ENCODE measurements around the gene ATG13. TPM values are rescaled to one million over a fixed set of nuclear protein-coding genes. Genes with fewer than 3 reads are reported as not detected.

ATG13 gene
- total RNA-seq, 4 donors from 2014 or later, result 68.8 to 94.3 (median 90.2) TPM

DNA sequence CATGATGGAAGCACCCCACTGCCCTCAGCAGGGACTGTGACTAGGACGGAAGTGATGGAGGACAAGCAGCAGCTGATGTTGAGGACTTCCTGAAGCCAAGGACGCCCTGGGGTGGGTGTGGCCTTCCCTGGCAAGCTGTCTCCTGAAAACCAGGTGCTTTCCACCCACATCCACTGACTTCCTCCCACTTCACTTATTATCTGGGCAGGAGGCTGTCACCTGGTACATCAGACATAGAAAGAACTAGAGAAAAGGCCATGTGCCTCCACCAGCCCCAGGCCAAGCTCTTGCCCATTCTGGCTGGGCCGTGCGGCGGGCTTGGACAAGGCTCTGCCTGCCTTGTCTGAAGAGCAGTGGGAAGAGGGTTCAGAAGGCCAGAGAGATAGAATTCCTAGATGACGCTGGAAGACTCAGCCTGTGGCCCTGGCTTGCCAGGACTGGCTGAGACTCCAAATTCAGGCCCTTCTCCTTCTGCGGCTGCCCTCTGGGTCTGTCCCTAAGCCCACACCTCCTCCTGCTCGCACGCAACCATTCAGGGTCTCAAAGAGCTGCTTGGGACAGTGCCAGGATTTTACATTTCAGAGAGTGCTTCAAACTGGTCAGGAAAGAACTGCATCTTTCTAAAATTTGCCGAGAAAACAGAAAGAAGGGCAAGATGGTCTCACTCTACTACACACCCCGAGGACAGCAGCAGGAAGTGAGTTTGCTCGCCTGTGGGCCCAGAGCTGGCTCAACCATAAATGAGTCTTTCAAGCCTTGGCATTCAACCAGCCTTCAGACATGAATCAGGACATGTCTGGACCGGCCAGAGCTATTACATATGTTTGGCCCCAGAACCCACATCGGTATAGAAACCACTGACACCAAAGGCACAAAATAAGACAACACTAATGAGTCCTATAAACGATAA, 69.8 kb downstream of the ATG13 start:
- H3K9me3 ChIP-seq, result no peaks in the 10 kb centered on the region
- peak overlapping the region; percentile 74 for H3K27ac ChIP-seq
- WGBS, result 45% methylated on average over 13 of the region's 15 CpGs
- no peak overlapping the region for H3K4me3 ChIP-seq
- H3K36me3 ChIP-seq, result peaks cover 47% of the 10 kb centered on the region
- peaks cover 16% of the 10 kb centered on the region for H3K4me1 ChIP-seq
- TF ChIP-seq, protein P1, sequence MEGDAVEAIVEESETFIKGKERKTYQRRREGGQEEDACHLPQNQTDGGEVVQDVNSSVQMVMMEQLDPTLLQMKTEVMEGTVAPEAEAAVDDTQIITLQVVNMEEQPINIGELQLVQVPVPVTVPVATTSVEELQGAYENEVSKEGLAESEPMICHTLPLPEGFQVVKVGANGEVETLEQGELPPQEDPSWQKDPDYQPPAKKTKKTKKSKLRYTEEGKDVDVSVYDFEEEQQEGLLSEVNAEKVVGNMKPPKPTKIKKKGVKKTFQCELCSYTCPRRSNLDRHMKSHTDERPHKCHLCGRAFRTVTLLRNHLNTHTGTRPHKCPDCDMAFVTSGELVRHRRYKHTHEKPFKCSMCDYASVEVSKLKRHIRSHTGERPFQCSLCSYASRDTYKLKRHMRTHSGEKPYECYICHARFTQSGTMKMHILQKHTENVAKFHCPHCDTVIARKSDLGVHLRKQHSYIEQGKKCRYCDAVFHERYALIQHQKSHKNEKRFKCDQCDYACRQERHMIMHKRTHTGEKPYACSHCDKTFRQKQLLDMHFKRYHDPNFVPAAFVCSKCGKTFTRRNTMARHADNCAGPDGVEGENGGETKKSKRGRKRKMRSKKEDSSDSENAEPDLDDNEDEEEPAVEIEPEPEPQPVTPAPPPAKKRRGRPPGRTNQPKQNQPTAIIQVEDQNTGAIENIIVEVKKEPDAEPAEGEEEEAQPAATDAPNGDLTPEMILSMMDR (IDR thresholded peaks at IDR 0.05), result no peak
- no peak for TF ChIP-seq POLR2AphosphoS5 (IDR thresholded peaks at IDR 0.05)
- TF ChIP-seq POLR2A (IDR thresholded peaks at IDR 0.05), result no peak
- no peak for TF ChIP-seq EP300 (IDR thresholded peaks at IDR 0.05)
- H3K27me3 ChIP-seq, result no peaks in the 10 kb centered on the region
- DNase-seq (ENCODE audit: low spot score in 2 of 2), result no peak

DNA sequence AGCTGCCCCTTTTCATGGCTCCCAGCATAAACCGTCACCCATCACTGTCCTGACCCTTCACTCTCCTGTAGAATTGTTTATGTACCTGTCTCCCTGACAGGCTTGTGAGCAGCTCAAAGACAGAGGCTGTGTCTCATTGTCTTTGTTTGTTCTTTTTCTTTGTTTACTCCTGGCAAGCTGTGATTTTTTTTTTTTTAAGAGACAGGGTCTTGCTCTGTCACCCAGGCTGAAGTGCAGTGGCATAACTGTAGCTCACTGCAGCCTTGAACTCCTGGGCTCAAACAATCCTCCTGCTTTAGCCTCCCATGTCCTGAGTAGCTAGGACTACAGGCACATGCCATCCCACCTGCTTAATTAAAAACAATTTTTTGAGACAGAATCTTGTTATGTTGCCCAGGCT, 73.3 kb downstream of the ATG13 start:
- H3K4me1 ChIP-seq, result peaks cover 35% of the 10 kb centered on the region
- WGBS, result 92% methylated on average over 1 of the region's 1 CpG

DNA sequence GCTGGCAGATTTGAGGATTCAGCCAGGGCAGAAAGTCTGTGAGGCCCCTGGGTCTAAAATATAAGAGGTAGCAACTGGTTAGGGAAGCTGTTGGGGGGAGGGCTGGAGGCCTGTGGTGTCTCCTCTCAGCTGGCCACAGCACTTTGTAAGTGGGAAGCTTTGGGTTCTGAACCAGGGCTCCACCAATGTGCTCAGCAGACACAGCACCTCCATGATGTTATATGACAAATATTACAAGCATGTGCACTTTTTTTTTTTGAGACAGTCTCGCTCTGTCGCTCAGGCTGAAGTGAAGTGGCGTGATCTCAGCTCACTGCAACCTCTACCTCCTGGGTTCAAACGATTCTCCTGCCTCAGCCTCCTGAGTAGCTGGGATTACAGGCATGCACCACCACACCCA, 75.1 kb downstream of the ATG13 start:
- 78% methylated on average over 4 of the region's 4 CpGs for WGBS
- no peak for DNase-seq (ENCODE audit: low spot score in 2 of 2)
- TF ChIP-seq POLR2AphosphoS5 (IDR thresholded peaks at IDR 0.05), result no peak
- TF ChIP-seq POLR2A (IDR thresholded peaks at IDR 0.05), result no peak
- no peak for TF ChIP-seq EP300 (IDR thresholded peaks at IDR 0.05)
- TF ChIP-seq, protein P1 (IDR thresholded peaks at IDR 0.05), result no peak
- peaks cover 45% of the 10 kb centered on the region for H3K4me1 ChIP-seq
- no peak overlapping the region for H3K27ac ChIP-seq
- no peaks in the 10 kb centered on the region for H3K27me3 ChIP-seq
- no peaks in the 10 kb centered on the region for H3K9me3 ChIP-seq
- no peak overlapping the region for H3K4me3 ChIP-seq
- H3K36me3 ChIP-seq, result peaks cover 69% of the 10 kb centered on the region

More for the DNA sequence above, 73.3 kb downstream of the ATG13 start:
- Histone ChIP-seq H3K27me3 (no peaks in the 10 kb centered on the region), H3K9me3 (no peaks in the 10 kb centered on the region), H3K4me3 (no peak overlapping the region), H3K27ac (no peak overlapping the region), H3K36me3 (peaks cover 79% of the 10 kb centered on the region)
- DNase-seq (ENCODE audit: low spot score in 2 of 2), result no peak
- TF ChIP-seq POLR2AphosphoS5 (IDR thresholded peaks at IDR 0.05), result no peak
- TF ChIP-seq, protein P1 (IDR thresholded peaks at IDR 0.05), result no peak
- TF ChIP-seq EP300 (IDR thresholded peaks at IDR 0.05), result no peak
- no peak for TF ChIP-seq POLR2A (IDR thresholded peaks at IDR 0.05)

DNA sequence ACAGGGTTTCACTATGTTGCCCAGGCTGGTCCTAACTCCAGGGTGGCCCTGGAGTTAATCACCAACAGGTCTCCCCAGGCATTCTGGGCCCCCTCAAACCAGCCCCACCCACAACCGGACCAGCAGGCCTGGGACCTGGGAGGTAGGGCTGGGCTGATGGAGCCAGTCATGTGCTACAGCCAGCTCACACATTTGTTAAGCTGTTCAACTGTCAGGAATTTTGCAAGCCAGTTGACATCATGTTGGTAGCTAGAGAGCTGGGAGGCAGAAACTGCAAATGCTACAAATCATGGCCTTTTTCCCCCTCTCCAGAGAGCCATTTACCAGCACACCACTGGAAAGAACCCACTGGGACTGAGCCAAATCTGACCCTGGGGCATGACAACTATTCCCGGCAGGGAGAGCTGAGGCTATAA, 76.3 kb downstream of the ATG13 start:
- TF ChIP-seq POLR2AphosphoS5 (IDR thresholded peaks at IDR 0.05), result no peak
- no peak for TF ChIP-seq POLR2A (IDR thresholded peaks at IDR 0.05)
- TF ChIP-seq EP300 (IDR thresholded peaks at IDR 0.05), result no peak
- DNase-seq (ENCODE audit: low spot score in 2 of 2), result no peak
- Histone ChIP-seq H3K4me1 (peaks cover 48% of the 10 kb centered on the region), H3K4me3 (no peak overlapping the region), H3K9me3 (no peaks in the 10 kb centered on the region), H3K27me3 (no peaks in the 10 kb centered on the region), H3K36me3 (peaks cover 60% of the 10 kb centered on the region), H3K27ac (peak overlapping the region; percentile 70)
- 45% methylated on average over 2 of the region's 2 CpGs for WGBS

DNA sequence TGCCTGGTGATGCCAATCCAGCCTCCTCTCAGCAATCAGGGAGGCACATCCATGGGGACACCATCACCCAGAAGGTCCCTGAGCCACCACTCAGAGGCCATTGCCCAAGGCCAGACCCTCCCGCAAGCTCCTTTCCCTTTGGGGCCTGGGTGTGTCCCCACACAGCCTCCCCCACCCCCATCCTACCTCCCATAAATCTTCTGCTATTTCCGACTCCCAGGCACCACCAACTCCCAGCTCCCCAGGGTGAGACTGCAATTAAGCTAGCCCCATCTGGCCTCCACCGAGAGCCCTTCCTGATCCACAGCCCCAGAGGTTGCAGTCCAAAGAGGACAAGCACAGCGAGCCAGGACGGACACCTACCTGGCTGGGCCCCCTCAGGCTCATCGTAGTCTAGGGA, 76.7 kb downstream of the ATG13 start:
- no peak overlapping the region for H3K4me3 ChIP-seq
- no peaks in the 10 kb centered on the region for H3K9me3 ChIP-seq
- peaks cover 52% of the 10 kb centered on the region for H3K4me1 ChIP-seq
- peak overlapping the region; percentile 70 for H3K27ac ChIP-seq
- H3K27me3 ChIP-seq, result no peaks in the 10 kb centered on the region
- peak in 1 of 2 donors; percentile 9 for TF ChIP-seq POLR2A (IDR thresholded peaks at IDR 0.05)
- TF ChIP-seq, protein P1 (IDR thresholded peaks at IDR 0.05), result no peak
- 64% methylated on average over 6 of the region's 6 CpGs for WGBS
- peaks cover 59% of the 10 kb centered on the region for H3K36me3 ChIP-seq
- no peak for DNase-seq (ENCODE audit: low spot score in 2 of 2)
